Testis (tissue), 2 donors: ENCODE measurements around the gene PITX1.

Experiments
- POLR2A ChIP-seq: fragments of 450-650 bp; IDR thresholded peaks from one replicate; pipeline ENCODE4 v1.6.1; 2017; ENCODE audit warnings: antibody characterized with exemption, mild to moderate bottlenecking, moderate library complexity
- TF ChIP-seq, protein P1 (sequence below), 3 experiments: fragments of 450-650 bp in 2 of 3; fragments of 200-600 bp in 1 of 3; sonication (generic) in 1 of 3; IDR thresholded peaks; one replicate each; pipeline ENCODE4 v1.5.1; 2016 to 2019; ENCODE audit warnings: antibody characterized with exemption in 3 of 3, mild to moderate bottlenecking in 2 of 3, moderate library complexity in 1 of 3

DNA sequence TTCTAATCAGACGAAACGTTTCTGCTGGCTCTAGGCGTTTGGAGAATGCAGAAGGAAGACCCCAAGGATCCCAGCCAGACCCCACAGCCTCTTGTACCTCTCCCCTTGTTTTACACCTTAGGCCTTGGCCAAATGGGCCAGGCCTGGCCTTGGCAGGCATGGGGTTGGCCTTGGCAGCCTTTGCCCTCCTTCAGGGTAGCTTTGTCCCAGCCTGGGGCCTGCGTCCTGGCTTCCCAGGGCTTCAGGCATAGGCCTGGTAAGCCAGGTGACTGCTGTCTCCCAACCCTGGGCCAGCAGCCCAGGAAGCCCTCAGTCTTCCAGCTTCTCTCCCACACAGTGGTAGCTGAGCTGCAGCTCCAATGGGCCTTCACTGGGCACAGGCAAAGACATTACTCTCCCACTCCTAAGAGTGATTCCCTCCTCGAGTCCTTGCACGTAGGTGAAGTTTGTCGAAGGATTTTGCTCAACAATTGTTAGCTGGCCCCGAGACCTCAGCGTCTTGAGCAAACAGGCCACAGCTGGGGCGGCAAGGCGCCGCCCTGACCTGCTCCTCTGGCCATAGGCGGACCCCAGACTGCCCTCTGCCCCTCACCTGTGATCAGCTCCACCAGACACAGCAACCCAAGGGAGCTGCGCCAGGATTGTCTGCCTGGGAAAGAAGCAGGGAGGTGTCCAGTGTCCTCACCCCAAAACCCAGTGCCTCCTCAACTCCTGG, 1.1 kb upstream of the PITX1 start:
- TF ChIP-seq, protein P1, sequence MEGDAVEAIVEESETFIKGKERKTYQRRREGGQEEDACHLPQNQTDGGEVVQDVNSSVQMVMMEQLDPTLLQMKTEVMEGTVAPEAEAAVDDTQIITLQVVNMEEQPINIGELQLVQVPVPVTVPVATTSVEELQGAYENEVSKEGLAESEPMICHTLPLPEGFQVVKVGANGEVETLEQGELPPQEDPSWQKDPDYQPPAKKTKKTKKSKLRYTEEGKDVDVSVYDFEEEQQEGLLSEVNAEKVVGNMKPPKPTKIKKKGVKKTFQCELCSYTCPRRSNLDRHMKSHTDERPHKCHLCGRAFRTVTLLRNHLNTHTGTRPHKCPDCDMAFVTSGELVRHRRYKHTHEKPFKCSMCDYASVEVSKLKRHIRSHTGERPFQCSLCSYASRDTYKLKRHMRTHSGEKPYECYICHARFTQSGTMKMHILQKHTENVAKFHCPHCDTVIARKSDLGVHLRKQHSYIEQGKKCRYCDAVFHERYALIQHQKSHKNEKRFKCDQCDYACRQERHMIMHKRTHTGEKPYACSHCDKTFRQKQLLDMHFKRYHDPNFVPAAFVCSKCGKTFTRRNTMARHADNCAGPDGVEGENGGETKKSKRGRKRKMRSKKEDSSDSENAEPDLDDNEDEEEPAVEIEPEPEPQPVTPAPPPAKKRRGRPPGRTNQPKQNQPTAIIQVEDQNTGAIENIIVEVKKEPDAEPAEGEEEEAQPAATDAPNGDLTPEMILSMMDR (IDR thresholded peaks at IDR 0.05) = no peak
- no peak for TF ChIP-seq POLR2A
